ENCODE results near the gene MPPED1. TPM values are rescaled to one million over a fixed set of nuclear protein-coding genes. Genes with fewer than 3 reads are reported as not detected.

Gene MPPED1
- total RNA-seq, 2 experiments from 2014 or later: not detected

- DNase-seq: no peak
- no peak overlapping the region for H3K4me3 Mint-ChIP-seq
Observed at GRCh38 chr22:43395086-43395695, 16.6 kb upstream of the MPPED1 start.

GRCh38 chr22:43396321-43396933 lies 15.4 kb upstream of the MPPED1 start:
- Mint-ChIP-seq H3K27ac (no peak overlapping the region), H3K9me3 (no peaks in the 10 kb centered on the region), H3K36me3 (no peaks in the 10 kb centered on the region), H3K4me3 (no peak overlapping the region), H3K4me1 (ENCODE audit: low read depth) (no peaks in the 10 kb centered on the region), H3K27me3 (peaks cover 8% of the 10 kb centered on the region)
- DNase-seq: no peak
- ChIA-PET CTCF (no interaction called here), POLR2A (no interaction called here)
- intact Hi-C loops (cut with micrococcal nuclease): no loop called here

More at GRCh38 chr22:43395086-43395695, 16.6 kb upstream of the MPPED1 start:
- Mint-ChIP-seq H3K36me3 (no peaks in the 10 kb centered on the region), H3K27me3 (peaks cover 8% of the 10 kb centered on the region), H3K4me1 (ENCODE audit: low read depth) (no peaks in the 10 kb centered on the region), H3K27ac (no peak overlapping the region), H3K9me3 (no peaks in the 10 kb centered on the region)
- CTCF ChIA-PET: interaction anchor here (0.6 to 1.1 kb wide), 2 partner anchors 11 to 13 kb away, joined by 3 read pairs; no protein-coding TSS in a partner anchor
- POLR2A ChIA-PET: no interaction called here
- intact Hi-C loops (cut with micrococcal nuclease): no loop called here

- POLR2A ChIA-PET: no interaction called here
- no peaks in the 10 kb centered on the region for H3K9me3 Mint-ChIP-seq
- H3K27me3 Mint-ChIP-seq: peaks cover 8% of the 10 kb centered on the region
- no peaks in the 10 kb centered on the region for H3K4me1 Mint-ChIP-seq (ENCODE audit: low read depth)
- H3K4me3 Mint-ChIP-seq: no peak overlapping the region
- intact Hi-C loops (cut with micrococcal nuclease): no loop called here
- DNase-seq: no peak
- no peaks in the 10 kb centered on the region for H3K36me3 Mint-ChIP-seq
- CTCF ChIA-PET: no interaction called here
- no peak overlapping the region for H3K27ac Mint-ChIP-seq
Observed at GRCh38 chr22:43396934-43397457, 14.8 kb upstream of the MPPED1 start.

GRCh38 chr22:43397766-43398165 lies 14.0 kb upstream of the MPPED1 start:
- H3K9me3 Mint-ChIP-seq: no peaks in the 10 kb centered on the region
- no peaks in the 10 kb centered on the region for H3K4me1 Mint-ChIP-seq (ENCODE audit: low read depth)
- intact Hi-C loops (cut with micrococcal nuclease): no loop called here
- DNase-seq: no peak
- ChIA-PET CTCF (no interaction called here), POLR2A (no interaction called here)
- H3K4me3 Mint-ChIP-seq: no peak overlapping the region
- H3K36me3 Mint-ChIP-seq: no peaks in the 10 kb centered on the region
- H3K27me3 Mint-ChIP-seq: peaks cover 8% of the 10 kb centered on the region
- H3K27ac Mint-ChIP-seq: no peak overlapping the region

GRCh38 chr22:43398246-43398645 lies 13.6 kb upstream of the MPPED1 start:
- H3K27ac Mint-ChIP-seq: no peak overlapping the region
- no peak for DNase-seq
- intact Hi-C loops (cut with micrococcal nuclease): no loop called here
- H3K4me1 Mint-ChIP-seq (ENCODE audit: low read depth): no peaks in the 10 kb centered on the region
- no peaks in the 10 kb centered on the region for H3K9me3 Mint-ChIP-seq
- POLR2A ChIA-PET: no interaction called here
- CTCF ChIA-PET: no interaction called here
- peaks cover 8% of the 10 kb centered on the region for H3K27me3 Mint-ChIP-seq
- H3K36me3 Mint-ChIP-seq: no peaks in the 10 kb centered on the region
- no peak overlapping the region for H3K4me3 Mint-ChIP-seq

- no peaks in the 10 kb centered on the region for H3K4me1 Mint-ChIP-seq (ENCODE audit: low read depth)
- no peak overlapping the region for H3K4me3 Mint-ChIP-seq
- no peak overlapping the region for H3K27ac Mint-ChIP-seq
- intact Hi-C loops (cut with micrococcal nuclease): no loop called here
- peaks cover 5% of the 10 kb centered on the region for H3K27me3 Mint-ChIP-seq
- no peaks in the 10 kb centered on the region for H3K36me3 Mint-ChIP-seq
- CTCF ChIA-PET: no interaction called here
- H3K9me3 Mint-ChIP-seq: no peaks in the 10 kb centered on the region
- POLR2A ChIA-PET: no interaction called here
- no peak for DNase-seq
Observed at GRCh38 chr22:43398910-43399309, 12.9 kb upstream of the MPPED1 start.

- Mint-ChIP-seq H3K9me3 (no peaks in the 10 kb centered on the region), H3K27ac (no peak overlapping the region), H3K27me3 (peaks cover 7% of the 10 kb centered on the region), H3K36me3 (no peaks in the 10 kb centered on the region), H3K4me3 (no peak overlapping the region), H3K4me1 (ENCODE audit: low read depth) (no peaks in the 10 kb centered on the region)
- intact Hi-C loops (cut with micrococcal nuclease): no loop called here
- CTCF ChIA-PET: no interaction called here
- no peak for DNase-seq
- POLR2A ChIA-PET: no interaction called here
Observed at GRCh38 chr22:43399338-43399979, 12.4 kb upstream of the MPPED1 start.

GRCh38 chr22:43399980-43400358 lies 11.8 kb upstream of the MPPED1 start:
- Mint-ChIP-seq H3K4me3 (no peak overlapping the region), H3K27me3 (peaks cover 7% of the 10 kb centered on the region), H3K4me1 (ENCODE audit: low read depth) (no peaks in the 10 kb centered on the region), H3K36me3 (no peaks in the 10 kb centered on the region), H3K9me3 (no peaks in the 10 kb centered on the region), H3K27ac (no peak overlapping the region)
- ChIA-PET POLR2A (no interaction called here), CTCF (no interaction called here)
- DNase-seq: no peak
- intact Hi-C loops (cut with micrococcal nuclease): no loop called here

- H3K27me3 Mint-ChIP-seq: peaks cover 7% of the 10 kb centered on the region
- POLR2A ChIA-PET: no interaction called here
- no peak for DNase-seq
- H3K4me1 Mint-ChIP-seq (ENCODE audit: low read depth): no peaks in the 10 kb centered on the region
- H3K36me3 Mint-ChIP-seq: no peaks in the 10 kb centered on the region
- no peak overlapping the region for H3K27ac Mint-ChIP-seq
- intact Hi-C loops (cut with micrococcal nuclease): no loop called here
- CTCF ChIA-PET: no interaction called here
- no peaks in the 10 kb centered on the region for H3K9me3 Mint-ChIP-seq
- H3K4me3 Mint-ChIP-seq: no peak overlapping the region
Observed at GRCh38 chr22:43400449-43400848, 11.4 kb upstream of the MPPED1 start.

GRCh38 chr22:43401233-43401632 lies 10.6 kb upstream of the MPPED1 start:
- Mint-ChIP-seq H3K27ac (no peak overlapping the region), H3K27me3 (peaks cover 9% of the 10 kb centered on the region), H3K4me3 (no peak overlapping the region), H3K4me1 (ENCODE audit: low read depth) (no peaks in the 10 kb centered on the region), H3K9me3 (no peaks in the 10 kb centered on the region), H3K36me3 (no peaks in the 10 kb centered on the region)
- intact Hi-C loops (cut with micrococcal nuclease): no loop called here
- ChIA-PET POLR2A (no interaction called here), CTCF (no interaction called here)
- no peak for DNase-seq

GRCh38 chr22:43401661-43402060 lies 10.2 kb upstream of the MPPED1 start:
- intact Hi-C loops (cut with micrococcal nuclease): no loop called here
- Mint-ChIP-seq H3K27me3 (peaks cover 11% of the 10 kb centered on the region), H3K4me1 (ENCODE audit: low read depth) (no peaks in the 10 kb centered on the region)

GRCh38 chr22:43402128-43402527 lies 9.7 kb upstream of the MPPED1 start:
- CTCF ChIA-PET: no interaction called here
- no peak overlapping the region for H3K27ac Mint-ChIP-seq
- no peaks in the 10 kb centered on the region for H3K9me3 Mint-ChIP-seq
- POLR2A ChIA-PET: no interaction called here
- H3K4me3 Mint-ChIP-seq: no peak overlapping the region
- intact Hi-C loops (cut with micrococcal nuclease): no loop called here
- H3K4me1 Mint-ChIP-seq (ENCODE audit: low read depth): no peaks in the 10 kb centered on the region
- H3K27me3 Mint-ChIP-seq: peaks cover 12% of the 10 kb centered on the region
- no peaks in the 10 kb centered on the region for H3K36me3 Mint-ChIP-seq
- DNase-seq: no peak

More at GRCh38 chr22:43401661-43402060, 10.2 kb upstream of the MPPED1 start:
- no peak overlapping the region for H3K27ac Mint-ChIP-seq
- H3K9me3 Mint-ChIP-seq: no peaks in the 10 kb centered on the region
- ChIA-PET CTCF (no interaction called here), POLR2A (no interaction called here)
- DNase-seq: no peak
- no peak overlapping the region for H3K4me3 Mint-ChIP-seq
- H3K36me3 Mint-ChIP-seq: no peaks in the 10 kb centered on the region
